ENCODE measurements around the gene ALS2.

GRCh38 chr2:201758234-201758633 lies 22.5 kb downstream of the ALS2 start:
- TF ChIP-seq, protein P1, sequence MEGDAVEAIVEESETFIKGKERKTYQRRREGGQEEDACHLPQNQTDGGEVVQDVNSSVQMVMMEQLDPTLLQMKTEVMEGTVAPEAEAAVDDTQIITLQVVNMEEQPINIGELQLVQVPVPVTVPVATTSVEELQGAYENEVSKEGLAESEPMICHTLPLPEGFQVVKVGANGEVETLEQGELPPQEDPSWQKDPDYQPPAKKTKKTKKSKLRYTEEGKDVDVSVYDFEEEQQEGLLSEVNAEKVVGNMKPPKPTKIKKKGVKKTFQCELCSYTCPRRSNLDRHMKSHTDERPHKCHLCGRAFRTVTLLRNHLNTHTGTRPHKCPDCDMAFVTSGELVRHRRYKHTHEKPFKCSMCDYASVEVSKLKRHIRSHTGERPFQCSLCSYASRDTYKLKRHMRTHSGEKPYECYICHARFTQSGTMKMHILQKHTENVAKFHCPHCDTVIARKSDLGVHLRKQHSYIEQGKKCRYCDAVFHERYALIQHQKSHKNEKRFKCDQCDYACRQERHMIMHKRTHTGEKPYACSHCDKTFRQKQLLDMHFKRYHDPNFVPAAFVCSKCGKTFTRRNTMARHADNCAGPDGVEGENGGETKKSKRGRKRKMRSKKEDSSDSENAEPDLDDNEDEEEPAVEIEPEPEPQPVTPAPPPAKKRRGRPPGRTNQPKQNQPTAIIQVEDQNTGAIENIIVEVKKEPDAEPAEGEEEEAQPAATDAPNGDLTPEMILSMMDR (conservative IDR thresholded peaks at IDR 0.05; ENCODE audit: low read length): no peak
- no peak for TF ChIP-seq EZH2phosphoT487 (IDR thresholded peaks at IDR 0.05; ENCODE audit: borderline replicate concordance, low read depth, low read length)
